GM23338 (cell line): Measurements from ENCODE around the gene MTURN. TPM values are rescaled to one million over a fixed set of nuclear protein-coding genes. Genes with fewer than 3 reads are reported as not detected.

Source experiments
- ATAC-seq: fragments of 200-7000 bp; cut with Tn5 transposase; 3 replicates; pipeline ENCODE4 v1.9.1; 2020
- DNase-seq: peaks from one replicate; pipeline ENCODE4 v3.0.0-alpha.2; 2015; ENCODE audit warnings: low spot score
- H2AFZ ChIP-seq: fragments of 200-600 bp; sonication (generic); 2 replicates; pipeline ENCODE4 v1.8.0; 2016; ENCODE audit warnings: antibody characterized with exemption, mild to moderate bottlenecking, moderate library complexity
- H3F3A ChIP-seq: fragments of 200-600 bp; sonication (generic); replicated peaks from 2 replicates; pipeline ENCODE4 v1.8.0; 2017; ENCODE audit warnings: antibody characterized with exemption, mixed run types, low read depth
- H3K27ac ChIP-seq: fragments of 200-600 bp; sonication (generic); 2 replicates; pipeline ENCODE4 v1.6.1; 2016; ENCODE audit warnings: low read depth
- H3K27me3 ChIP-seq: fragments of 200-600 bp; sonication (generic); 2 replicates; pipeline ENCODE4 v1.8.0; 2016; ENCODE audit warnings: mild to moderate bottlenecking, mixed run types, moderate library complexity; ENCODE audit not compliant: insufficient read depth
- H3K36me3 ChIP-seq: fragments of 200-600 bp; sonication (generic); 2 replicates; pipeline ENCODE4 v1.8.0; 2016; ENCODE audit warnings: mild to moderate bottlenecking; ENCODE audit not compliant: insufficient read depth
- H3K4me1 ChIP-seq: fragments of 200-600 bp; sonication (generic); 2 replicates; pipeline ENCODE4 v1.8.0; 2016; ENCODE audit warnings: mild to moderate bottlenecking, moderate library complexity; ENCODE audit not compliant: insufficient read depth
- H3K4me2 ChIP-seq: fragments of 200-600 bp; sonication (generic); 2 replicates; pipeline ENCODE4 v1.7.1; 2017; ENCODE audit warnings: mixed run types
- H3K4me3 ChIP-seq: fragments of 200-600 bp; sonication (generic); 2 replicates; pipeline ENCODE4 v1.6.1; 2016; ENCODE audit warnings: mixed run types
- H3K79me2 ChIP-seq: fragments of 200-600 bp; sonication (generic); replicated peaks from 2 replicates; pipeline ENCODE4 v1.8.0; 2017; ENCODE audit warnings: mild to moderate bottlenecking; ENCODE audit not compliant: insufficient read depth
- H3K9me2 ChIP-seq: fragments of 200-600 bp; sonication (generic); 2 replicates; pipeline ENCODE4 v1.8.0; 2017; ENCODE audit not compliant: insufficient read depth
- H4K20me1 ChIP-seq: fragments of 200-600 bp; sonication (generic); replicated peaks from 2 replicates; pipeline ENCODE4 v1.8.0; 2017; ENCODE audit warnings: mild to moderate bottlenecking; ENCODE audit not compliant: insufficient read depth
- H3K27ac Mint-ChIP-seq: 2 replicates; pipeline ENCODE4 v1.8.0; 2020; ENCODE audit warnings: inconsistent platforms, mild to moderate bottlenecking, moderate library complexity, mixed read lengths
- H3K27me3 Mint-ChIP-seq: 3 replicates; pipeline ENCODE4 v1.8.0; 2022; ENCODE audit warnings: low read depth, mild to moderate bottlenecking, moderate library complexity, mixed read lengths, inconsistent platforms; ENCODE audit not compliant: insufficient read depth, poor library complexity
- H3K36me3 Mint-ChIP-seq: 3 replicates; pipeline ENCODE4 v1.8.0; 2021; ENCODE audit warnings: low read depth, mild to moderate bottlenecking, inconsistent platforms, moderate library complexity, mixed read lengths
- H3K4me1 Mint-ChIP-seq: 3 replicates; pipeline ENCODE4 v1.8.0; 2020; ENCODE audit warnings: mild to moderate bottlenecking, inconsistent platforms, mixed read lengths
- H3K4me3 Mint-ChIP-seq: 3 replicates; pipeline ENCODE4 v1.8.0; 2021; ENCODE audit warnings: moderate library complexity, mild to moderate bottlenecking, inconsistent platforms, mixed read lengths
- H3K9me3 Mint-ChIP-seq: 3 replicates; pipeline ENCODE4 v1.8.0; 2020; ENCODE audit warnings: moderate library complexity, mild to moderate bottlenecking, inconsistent platforms, mixed read lengths
- JUNB ChIP-seq: IDR thresholded peaks from one replicate; pipeline ENCODE4 v1.6.1; 2016; ENCODE audit warnings: antibody characterized with exemption; ENCODE audit not compliant: unreplicated experiment
- STAT1 ChIP-seq: IDR thresholded peaks from one replicate; pipeline ENCODE4 v1.6.1; 2016; ENCODE audit warnings: antibody characterized with exemption; ENCODE audit not compliant: unreplicated experiment
- ZNF114 ChIP-seq: fragments of 250-450 bp; sonication (Bioruptor Pico); IDR thresholded peaks from 2 replicates; pipeline ENCODE4 v1.5.0; 2020; ENCODE audit warnings: mild to moderate bottlenecking, moderate library complexity
- polyA plus RNA-seq: library from polyadenylated mRNA; unstranded; fragments of >200 nt; fragmentation: Nextera tagmentation; extraction: Ambion mirVana; gene quantifications from 2 replicates; pipeline ENCODE4 v1.2.1, GENCODE V29; 2016
- total RNA-seq: library from RNA; depleted of rRNA; stranded (reverse); fragments of >200 nt; shearing (Covaris generic); gene quantifications from 2 replicates; pipeline ENCODE4 v1.2.3, GENCODE V29; 2014
- TF ChIP-seq, protein P1 (sequence below): IDR thresholded peaks from 2 replicates; pipeline ENCODE4 v1.6.1; 2016; ENCODE audit warnings: antibody characterized with exemption
- TF ChIP-seq, protein P2 (sequence below): fragments of 250-450 bp; sonication (Bioruptor Pico); IDR thresholded peaks from 2 replicates; pipeline ENCODE4 v1.5.0; 2020; ENCODE audit warnings: mild to moderate bottlenecking, moderate library complexity
- TF ChIP-seq, protein P3 (sequence below): IDR thresholded peaks from one replicate; pipeline ENCODE4 v1.6.1; 2018; ENCODE audit warnings: antibody characterized with exemption; ENCODE audit not compliant: unreplicated experiment
- TF ChIP-seq, protein P4 (sequence below), 2 experiments: fragments of 200-600 bp in 1 of 2; sonication (generic) in 1 of 2; conservative IDR thresholded peaks; 2 replicates each; pipeline versions ENCODE4 v1.5.1 to v1.6.1; 2016 to 2017; ENCODE audit warnings: antibody characterized with exemption in 2 of 2, low read depth in 2 of 2, mild to moderate bottlenecking in 2 of 2, moderate library complexity in 1 of 2

MTURN gene
- total and polyA plus RNA-seq, 2 experiments from 2014 or later, result 3.1 to 8.7 TPM

DNA sequence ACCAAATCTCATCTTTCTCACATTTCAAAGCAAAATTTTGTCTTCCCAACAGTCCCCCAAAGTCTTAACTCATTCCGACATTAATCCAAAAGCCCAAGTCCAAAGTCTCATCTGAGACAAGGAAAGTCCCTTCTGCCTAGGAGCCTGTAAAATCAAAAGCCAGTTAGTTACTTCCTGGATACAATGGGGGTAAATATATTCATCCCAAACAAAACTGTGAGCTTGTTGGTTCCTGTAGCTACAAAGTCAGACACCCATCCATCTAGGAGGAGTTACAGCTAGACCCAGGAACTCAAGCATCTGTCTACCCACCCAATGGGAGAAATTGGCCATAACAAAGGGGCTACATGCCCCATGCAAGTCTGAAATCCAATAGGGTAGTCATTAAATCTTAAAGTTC lies 51.9 kb downstream of the MTURN start:
- Mint-ChIP-seq H3K36me3 (peaks cover 26% of the 10 kb centered on the region), H3K27me3 (peaks cover 6% of the 10 kb centered on the region), H3K4me1 (peaks cover 5% of the 10 kb centered on the region; the same call in 1 of the 3 replicates), H3K4me3 (no peak overlapping the region), H3K9me3 (peaks cover 33% of the 10 kb centered on the region), H3K27ac (no peak overlapping the region)
- no peak overlapping the region for H2AFZ ChIP-seq
- no peak overlapping the region for H3K27ac ChIP-seq
- H3K27me3 ChIP-seq, result no peaks in the 10 kb centered on the region
- no peaks in the 10 kb centered on the region for H3K36me3 ChIP-seq
- DNase-seq (no peak), ATAC-seq (no peak)
- H3K79me2 ChIP-seq, result no peaks in the 10 kb centered on the region
- H3K9me2 ChIP-seq, result peaks cover 12% of the 10 kb centered on the region; the same call in 1 of the 2 replicates
- TF ChIP-seq, protein P1, sequence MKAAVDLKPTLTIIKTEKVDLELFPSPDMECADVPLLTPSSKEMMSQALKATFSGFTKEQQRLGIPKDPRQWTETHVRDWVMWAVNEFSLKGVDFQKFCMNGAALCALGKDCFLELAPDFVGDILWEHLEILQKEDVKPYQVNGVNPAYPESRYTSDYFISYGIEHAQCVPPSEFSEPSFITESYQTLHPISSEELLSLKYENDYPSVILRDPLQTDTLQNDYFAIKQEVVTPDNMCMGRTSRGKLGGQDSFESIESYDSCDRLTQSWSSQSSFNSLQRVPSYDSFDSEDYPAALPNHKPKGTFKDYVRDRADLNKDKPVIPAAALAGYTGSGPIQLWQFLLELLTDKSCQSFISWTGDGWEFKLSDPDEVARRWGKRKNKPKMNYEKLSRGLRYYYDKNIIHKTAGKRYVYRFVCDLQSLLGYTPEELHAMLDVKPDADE, result no peak
- TF ChIP-seq, protein P2, sequence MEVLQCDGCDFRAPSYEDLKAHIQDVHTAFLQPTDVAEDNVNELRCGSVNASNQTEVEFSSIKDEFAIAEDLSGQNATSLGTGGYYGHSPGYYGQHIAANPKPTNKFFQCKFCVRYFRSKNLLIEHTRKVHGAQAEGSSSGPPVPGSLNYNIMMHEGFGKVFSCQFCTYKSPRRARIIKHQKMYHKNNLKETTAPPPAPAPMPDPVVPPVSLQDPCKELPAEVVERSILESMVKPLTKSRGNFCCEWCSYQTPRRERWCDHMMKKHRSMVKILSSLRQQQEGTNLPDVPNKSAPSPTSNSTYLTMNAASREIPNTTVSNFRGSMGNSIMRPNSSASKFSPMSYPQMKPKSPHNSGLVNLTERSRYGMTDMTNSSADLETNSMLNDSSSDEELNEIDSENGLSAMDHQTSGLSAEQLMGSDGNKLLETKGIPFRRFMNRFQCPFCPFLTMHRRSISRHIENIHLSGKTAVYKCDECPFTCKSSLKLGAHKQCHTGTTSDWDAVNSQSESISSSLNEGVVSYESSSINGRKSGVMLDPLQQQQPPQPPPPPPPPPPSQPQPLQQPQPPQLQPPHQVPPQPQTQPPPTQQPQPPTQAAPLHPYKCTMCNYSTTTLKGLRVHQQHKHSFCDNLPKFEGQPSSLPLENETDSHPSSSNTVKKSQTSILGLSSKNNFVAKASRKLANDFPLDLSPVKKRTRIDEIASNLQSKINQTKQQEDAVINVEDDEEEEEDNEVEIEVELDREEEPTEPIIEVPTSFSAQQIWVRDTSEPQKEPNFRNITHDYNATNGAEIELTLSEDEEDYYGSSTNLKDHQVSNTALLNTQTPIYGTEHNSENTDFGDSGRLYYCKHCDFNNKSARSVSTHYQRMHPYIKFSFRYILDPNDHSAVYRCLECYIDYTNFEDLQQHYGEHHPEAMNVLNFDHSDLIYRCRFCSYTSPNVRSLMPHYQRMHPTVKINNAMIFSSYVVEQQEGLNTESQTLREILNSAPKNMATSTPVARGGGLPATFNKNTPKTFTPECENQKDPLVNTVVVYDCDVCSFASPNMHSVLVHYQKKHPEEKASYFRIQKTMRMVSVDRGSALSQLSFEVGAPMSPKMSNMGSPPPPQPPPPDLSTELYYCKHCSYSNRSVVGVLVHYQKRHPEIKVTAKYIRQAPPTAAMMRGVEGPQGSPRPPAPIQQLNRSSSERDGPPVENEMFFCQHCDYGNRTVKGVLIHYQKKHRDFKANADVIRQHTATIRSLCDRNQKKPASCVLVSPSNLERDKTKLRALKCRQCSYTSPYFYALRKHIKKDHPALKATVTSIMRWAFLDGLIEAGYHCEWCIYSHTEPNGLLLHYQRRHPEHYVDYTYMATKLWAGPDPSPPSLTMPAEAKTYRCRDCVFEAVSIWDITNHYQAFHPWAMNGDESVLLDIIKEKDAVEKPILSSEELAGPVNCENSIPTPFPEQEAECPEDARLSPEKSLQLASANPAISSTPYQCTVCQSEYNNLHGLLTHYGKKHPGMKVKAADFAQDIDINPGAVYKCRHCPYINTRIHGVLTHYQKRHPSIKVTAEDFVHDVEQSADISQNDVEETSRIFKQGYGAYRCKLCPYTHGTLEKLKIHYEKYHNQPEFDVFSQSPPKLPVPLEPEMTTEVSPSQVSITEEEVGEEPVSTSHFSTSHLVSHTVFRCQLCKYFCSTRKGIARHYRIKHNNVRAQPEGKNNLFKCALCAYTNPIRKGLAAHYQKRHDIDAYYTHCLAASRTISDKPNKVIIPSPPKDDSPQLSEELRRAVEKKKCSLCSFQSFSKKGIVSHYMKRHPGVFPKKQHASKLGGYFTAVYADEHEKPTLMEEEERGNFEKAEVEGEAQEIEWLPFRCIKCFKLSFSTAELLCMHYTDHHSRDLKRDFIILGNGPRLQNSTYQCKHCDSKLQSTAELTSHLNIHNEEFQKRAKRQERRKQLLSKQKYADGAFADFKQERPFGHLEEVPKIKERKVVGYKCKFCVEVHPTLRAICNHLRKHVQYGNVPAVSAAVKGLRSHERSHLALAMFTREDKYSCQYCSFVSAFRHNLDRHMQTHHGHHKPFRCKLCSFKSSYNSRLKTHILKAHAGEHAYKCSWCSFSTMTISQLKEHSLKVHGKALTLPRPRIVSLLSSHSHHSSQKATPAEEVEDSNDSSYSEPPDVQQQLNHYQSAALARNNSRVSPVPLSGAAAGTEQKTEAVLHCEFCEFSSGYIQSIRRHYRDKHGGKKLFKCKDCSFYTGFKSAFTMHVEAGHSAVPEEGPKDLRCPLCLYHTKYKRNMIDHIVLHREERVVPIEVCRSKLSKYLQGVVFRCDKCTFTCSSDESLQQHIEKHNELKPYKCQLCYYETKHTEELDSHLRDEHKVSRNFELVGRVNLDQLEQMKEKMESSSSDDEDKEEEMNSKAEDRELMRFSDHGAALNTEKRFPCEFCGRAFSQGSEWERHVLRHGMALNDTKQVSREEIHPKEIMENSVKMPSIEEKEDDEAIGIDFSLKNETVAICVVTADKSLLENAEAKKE, result no peak
- TF ChIP-seq, protein P3, sequence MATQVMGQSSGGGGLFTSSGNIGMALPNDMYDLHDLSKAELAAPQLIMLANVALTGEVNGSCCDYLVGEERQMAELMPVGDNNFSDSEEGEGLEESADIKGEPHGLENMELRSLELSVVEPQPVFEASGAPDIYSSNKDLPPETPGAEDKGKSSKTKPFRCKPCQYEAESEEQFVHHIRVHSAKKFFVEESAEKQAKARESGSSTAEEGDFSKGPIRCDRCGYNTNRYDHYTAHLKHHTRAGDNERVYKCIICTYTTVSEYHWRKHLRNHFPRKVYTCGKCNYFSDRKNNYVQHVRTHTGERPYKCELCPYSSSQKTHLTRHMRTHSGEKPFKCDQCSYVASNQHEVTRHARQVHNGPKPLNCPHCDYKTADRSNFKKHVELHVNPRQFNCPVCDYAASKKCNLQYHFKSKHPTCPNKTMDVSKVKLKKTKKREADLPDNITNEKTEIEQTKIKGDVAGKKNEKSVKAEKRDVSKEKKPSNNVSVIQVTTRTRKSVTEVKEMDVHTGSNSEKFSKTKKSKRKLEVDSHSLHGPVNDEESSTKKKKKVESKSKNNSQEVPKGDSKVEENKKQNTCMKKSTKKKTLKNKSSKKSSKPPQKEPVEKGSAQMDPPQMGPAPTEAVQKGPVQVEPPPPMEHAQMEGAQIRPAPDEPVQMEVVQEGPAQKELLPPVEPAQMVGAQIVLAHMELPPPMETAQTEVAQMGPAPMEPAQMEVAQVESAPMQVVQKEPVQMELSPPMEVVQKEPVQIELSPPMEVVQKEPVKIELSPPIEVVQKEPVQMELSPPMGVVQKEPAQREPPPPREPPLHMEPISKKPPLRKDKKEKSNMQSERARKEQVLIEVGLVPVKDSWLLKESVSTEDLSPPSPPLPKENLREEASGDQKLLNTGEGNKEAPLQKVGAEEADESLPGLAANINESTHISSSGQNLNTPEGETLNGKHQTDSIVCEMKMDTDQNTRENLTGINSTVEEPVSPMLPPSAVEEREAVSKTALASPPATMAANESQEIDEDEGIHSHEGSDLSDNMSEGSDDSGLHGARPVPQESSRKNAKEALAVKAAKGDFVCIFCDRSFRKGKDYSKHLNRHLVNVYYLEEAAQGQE, result no peak
- TF ChIP-seq, protein P4, sequence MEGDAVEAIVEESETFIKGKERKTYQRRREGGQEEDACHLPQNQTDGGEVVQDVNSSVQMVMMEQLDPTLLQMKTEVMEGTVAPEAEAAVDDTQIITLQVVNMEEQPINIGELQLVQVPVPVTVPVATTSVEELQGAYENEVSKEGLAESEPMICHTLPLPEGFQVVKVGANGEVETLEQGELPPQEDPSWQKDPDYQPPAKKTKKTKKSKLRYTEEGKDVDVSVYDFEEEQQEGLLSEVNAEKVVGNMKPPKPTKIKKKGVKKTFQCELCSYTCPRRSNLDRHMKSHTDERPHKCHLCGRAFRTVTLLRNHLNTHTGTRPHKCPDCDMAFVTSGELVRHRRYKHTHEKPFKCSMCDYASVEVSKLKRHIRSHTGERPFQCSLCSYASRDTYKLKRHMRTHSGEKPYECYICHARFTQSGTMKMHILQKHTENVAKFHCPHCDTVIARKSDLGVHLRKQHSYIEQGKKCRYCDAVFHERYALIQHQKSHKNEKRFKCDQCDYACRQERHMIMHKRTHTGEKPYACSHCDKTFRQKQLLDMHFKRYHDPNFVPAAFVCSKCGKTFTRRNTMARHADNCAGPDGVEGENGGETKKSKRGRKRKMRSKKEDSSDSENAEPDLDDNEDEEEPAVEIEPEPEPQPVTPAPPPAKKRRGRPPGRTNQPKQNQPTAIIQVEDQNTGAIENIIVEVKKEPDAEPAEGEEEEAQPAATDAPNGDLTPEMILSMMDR (conservative IDR thresholded peaks at IDR 0.05; ENCODE audit: low read depth in 2 of 2), result no peak
- TF ChIP-seq JUNB (no peak), STAT1 (no peak), ZNF114 (CRISPR knock-in tag) (no peak)
- no peak overlapping the region for H3K4me2 ChIP-seq
- no peaks in the 10 kb centered on the region for H3K4me1 ChIP-seq
- no peaks in the 10 kb centered on the region for H4K20me1 ChIP-seq
- no peaks in the 10 kb centered on the region for H3F3A ChIP-seq
- no peak overlapping the region for H3K4me3 ChIP-seq
